Stimulated activated naive B cell treated with anti-CD40 and anti-IgM and Interleukin-4, amounts not matched to agents 10 μg/mL and 1 μg/mL and 100 μg/mL, for 72 hours (primary cell): ENCODE measurements around the gene SLC35G3.
"Not testable (repeated sequence)": the region's sequence is repeated elsewhere in the genome, so short reads cannot be mapped to it uniquely, and the experiment has no call there.

Source experiments
- ATAC-seq, 2 donors: fragments of 150-1000 bp; cut with Tn5 transposase; replicated peaks; 2 replicates each; pipeline ENCODE4 v1.10.0; 2021; ENCODE audit warnings: moderate library complexity in 1 of 2
- DNase-seq: peaks from one replicate; pipeline ENCODE4 v3.0.0; 2021
- H3K27ac Mint-ChIP-seq: one replicate; pipeline ENCODE4 v1.8.0; 2022; ENCODE audit warnings: mild to moderate bottlenecking, mixed read lengths
- H3K27me3 Mint-ChIP-seq, 2 donors: one replicate each; pipeline ENCODE4 v1.8.0; 2022; ENCODE audit warnings: mixed read lengths in 2 of 2
- H3K36me3 Mint-ChIP-seq, 2 donors: one replicate each; pipeline ENCODE4 v1.8.0; 2022; ENCODE audit warnings: mixed read lengths in 2 of 2, mild to moderate bottlenecking in 1 of 2
- H3K4me1 Mint-ChIP-seq, 2 donors: one replicate each; pipeline ENCODE4 v1.8.0; 2022; ENCODE audit warnings: mixed read lengths in 2 of 2, mild to moderate bottlenecking in 1 of 2
- H3K4me3 Mint-ChIP-seq, 2 donors: one replicate each; pipeline ENCODE4 v1.8.0; 2022; ENCODE audit warnings: mild to moderate bottlenecking in 2 of 2, mixed read lengths in 2 of 2, moderate library complexity in 1 of 2
- H3K9me3 Mint-ChIP-seq, 2 donors: one replicate each; pipeline ENCODE4 v1.8.0; 2022; ENCODE audit warnings: mixed read lengths in 2 of 2, mild to moderate bottlenecking in 1 of 2

The SLC35G3 gene

GRCh38 chr17:35167046-35167445 is 27.1 kb downstream of the SLC35G3 start:
- Mint-ChIP-seq H3K4me3 (no peak overlapping the region), H3K9me3 (no peaks in the 10 kb centered on the region), H3K27ac (peak overlapping the region; percentile 6), H3K27me3 (peaks cover 40% of the 10 kb centered on the region in 2 donors), H3K36me3 (no peaks in the 10 kb centered on the region), H3K4me1 (no peaks in the 10 kb centered on the region)
- ATAC-seq (no peak), DNase-seq (no peak)

GRCh38 chr17:35166526-35166925 is 27.7 kb downstream of the SLC35G3 start:
- H3K27me3 Mint-ChIP-seq, result peaks cover 40 to 43% of the 10 kb centered on the region in 2 donors
- no peaks in the 10 kb centered on the region for H3K36me3 Mint-ChIP-seq
- ATAC-seq (no peak), DNase-seq (no peak)
- no peaks in the 10 kb centered on the region for H3K4me1 Mint-ChIP-seq
- no peaks in the 10 kb centered on the region for H3K9me3 Mint-ChIP-seq
- H3K4me3 Mint-ChIP-seq, result no peak overlapping the region
- H3K27ac Mint-ChIP-seq, result no peak overlapping the region

- no peaks in the 10 kb centered on the region for H3K36me3 Mint-ChIP-seq
- H3K4me1 Mint-ChIP-seq, result no peaks in the 10 kb centered on the region
- no peak overlapping the region for H3K27ac Mint-ChIP-seq
- no peak overlapping the region for H3K4me3 Mint-ChIP-seq
- no peak for DNase-seq
- ATAC-seq, result no peak
- peaks cover 46 to 56% of the 10 kb centered on the region in 2 donors for H3K27me3 Mint-ChIP-seq
- H3K9me3 Mint-ChIP-seq, result no peaks in the 10 kb centered on the region
Measured at GRCh38 chr17:35164716-35165115, 29.5 kb downstream of the SLC35G3 start.

GRCh38 chr17:35163886-35164285 is 30.3 kb downstream of the SLC35G3 start:
- no peak overlapping the region for H3K4me3 Mint-ChIP-seq

GRCh38 chr17:35162755-35163154 is 31.4 kb downstream of the SLC35G3 start:
- Mint-ChIP-seq H3K4me1 (no peaks in the 10 kb centered on the region), H3K27me3 (peaks cover 46 to 66% of the 10 kb centered on the region in 2 donors), H3K9me3 (no peaks in the 10 kb centered on the region), H3K36me3 (no peaks in the 10 kb centered on the region), H3K27ac (no peak overlapping the region), H3K4me3 (no peak overlapping the region)
- DNase-seq, result no peak
- no peak for ATAC-seq

More at GRCh38 chr17:35163886-35164285, 30.3 kb downstream of the SLC35G3 start:
- no peak for DNase-seq
- Mint-ChIP-seq H3K9me3 (no peaks in the 10 kb centered on the region), H3K4me1 (no peaks in the 10 kb centered on the region), H3K27ac (no peak overlapping the region), H3K27me3 (peaks cover 47 to 62% of the 10 kb centered on the region in 2 donors), H3K36me3 (no peaks in the 10 kb centered on the region)
- no peak for ATAC-seq

GRCh38 chr17:35161281-35161761 is 32.9 kb downstream of the SLC35G3 start:
- Mint-ChIP-seq H3K36me3 (no peaks in the 10 kb centered on the region), H3K4me1 (no peaks in the 10 kb centered on the region), H3K9me3 (no peaks in the 10 kb centered on the region), H3K4me3 (no peak overlapping the region), H3K27me3 (peaks cover 43 to 68% of the 10 kb centered on the region in 2 donors), H3K27ac (no peak overlapping the region)
- ATAC-seq (no peak), DNase-seq (no peak)

GRCh38 chr17:35160354-35161201 is 33.6 kb downstream of the SLC35G3 start:
- ATAC-seq (no peak), DNase-seq (no peak)
- H3K4me3 Mint-ChIP-seq, result no peak overlapping the region
- H3K4me1 Mint-ChIP-seq, result no peaks in the 10 kb centered on the region
- no peaks in the 10 kb centered on the region for H3K36me3 Mint-ChIP-seq
- peaks cover 45 to 75% of the 10 kb centered on the region in 2 donors for H3K27me3 Mint-ChIP-seq
- no peaks in the 10 kb centered on the region for H3K9me3 Mint-ChIP-seq
- no peak overlapping the region for H3K27ac Mint-ChIP-seq

- no peaks in the 10 kb centered on the region for H3K9me3 Mint-ChIP-seq
- H3K27me3 Mint-ChIP-seq, result peaks cover 40 to 69% of the 10 kb centered on the region in 2 donors
- H3K27ac Mint-ChIP-seq, result no peak overlapping the region
- ATAC-seq, result no peak
- DNase-seq, result no peak
- H3K4me3 Mint-ChIP-seq, result no peak overlapping the region
- H3K4me1 Mint-ChIP-seq, result no peaks in the 10 kb centered on the region
- H3K36me3 Mint-ChIP-seq, result no peaks in the 10 kb centered on the region
Measured at GRCh38 chr17:35159940-35160339, 34.3 kb downstream of the SLC35G3 start.

- no peaks in the 10 kb centered on the region for H3K36me3 Mint-ChIP-seq
- ATAC-seq, result no peak
- no peak overlapping the region for H3K4me3 Mint-ChIP-seq
- peaks cover 33 to 36% of the 10 kb centered on the region in 2 donors for H3K27me3 Mint-ChIP-seq
- no peaks in the 10 kb centered on the region for H3K4me1 Mint-ChIP-seq
- no peaks in the 10 kb centered on the region for H3K9me3 Mint-ChIP-seq
- no peak for DNase-seq
- H3K27ac Mint-ChIP-seq, result no peak overlapping the region
Measured at GRCh38 chr17:35155246-35155645, 38.9 kb downstream of the SLC35G3 start.

- Mint-ChIP-seq H3K4me1 (no peaks in the 10 kb centered on the region), H3K9me3 (no peaks in the 10 kb centered on the region), H3K4me3 (no peak overlapping the region), H3K36me3 (no peaks in the 10 kb centered on the region), H3K27ac (no peak overlapping the region), H3K27me3 (peaks cover 34 to 39% of the 10 kb centered on the region in 2 donors)
- DNase-seq (no peak), ATAC-seq (no peak)
Measured at GRCh38 chr17:35154196-35155165, 39.7 kb downstream of the SLC35G3 start.

- Mint-ChIP-seq H3K4me3 (no peak overlapping the region), H3K27ac (no peak overlapping the region), H3K36me3 (no peaks in the 10 kb centered on the region), H3K9me3 (no peaks in the 10 kb centered on the region), H3K4me1 (no peaks in the 10 kb centered on the region), H3K27me3 (peaks cover 37 to 46% of the 10 kb centered on the region in 2 donors)
- DNase-seq (no peak), ATAC-seq (no peak)
Measured at GRCh38 chr17:35152421-35153140, 41.6 kb downstream of the SLC35G3 start.

- not testable (repeated sequence) for ATAC-seq, H3K9me3 Mint-ChIP-seq, H3K4me1 Mint-ChIP-seq, H3K4me3 Mint-ChIP-seq, DNase-seq, H3K27ac Mint-ChIP-seq, H3K36me3 Mint-ChIP-seq
- peaks cover 39 to 52% of the 10 kb centered on the region in 2 donors for H3K27me3 Mint-ChIP-seq
Measured at GRCh38 chr17:35151080-35151479, 43.1 kb downstream of the SLC35G3 start.

- Mint-ChIP-seq H3K27ac (no peak overlapping the region), H3K4me3 (no peak overlapping the region), H3K9me3 (no peaks in the 10 kb centered on the region), H3K36me3 (no peaks in the 10 kb centered on the region), H3K27me3 (peaks cover 34 to 49% of the 10 kb centered on the region in 2 donors), H3K4me1 (no peaks in the 10 kb centered on the region)
- ATAC-seq, result no peak
- no peak for DNase-seq
Measured at GRCh38 chr17:35149941-35150340, 44.3 kb downstream of the SLC35G3 start.

- H3K4me3 Mint-ChIP-seq, result no peak overlapping the region
Measured at GRCh38 chr17:35148144-35148543, 46.0 kb downstream of the SLC35G3 start.

More at GRCh38 chr17:35148144-35148543, 46.0 kb downstream of the SLC35G3 start:
- Mint-ChIP-seq H3K4me1 (no peaks in the 10 kb centered on the region), H3K27me3 (peaks cover 34 to 39% of the 10 kb centered on the region in 2 donors), H3K27ac (no peak overlapping the region), H3K36me3 (no peaks in the 10 kb centered on the region), H3K9me3 (no peaks in the 10 kb centered on the region)
- DNase-seq, result no peak
- ATAC-seq, result no peak
